A549 treated with Mapracorat at 1 μM for 4 hours (cell line): ENCODE measurements around the gene BPIFA1. TPM values are rescaled to one million over a fixed set of nuclear protein-coding genes. Genes with fewer than 3 reads are reported as not detected.

Experiments used
- total RNA-seq: library from RNA; stranded (reverse); fragments of 200-300 nt; extraction: Qiagen RNA extraction; gene quantifications from 5 replicates; pipeline ENCODE4 v1.2.3, GENCODE V29; 2022

Gene BPIFA1
- not detected in 5 replicates for total RNA-seq

DNA sequence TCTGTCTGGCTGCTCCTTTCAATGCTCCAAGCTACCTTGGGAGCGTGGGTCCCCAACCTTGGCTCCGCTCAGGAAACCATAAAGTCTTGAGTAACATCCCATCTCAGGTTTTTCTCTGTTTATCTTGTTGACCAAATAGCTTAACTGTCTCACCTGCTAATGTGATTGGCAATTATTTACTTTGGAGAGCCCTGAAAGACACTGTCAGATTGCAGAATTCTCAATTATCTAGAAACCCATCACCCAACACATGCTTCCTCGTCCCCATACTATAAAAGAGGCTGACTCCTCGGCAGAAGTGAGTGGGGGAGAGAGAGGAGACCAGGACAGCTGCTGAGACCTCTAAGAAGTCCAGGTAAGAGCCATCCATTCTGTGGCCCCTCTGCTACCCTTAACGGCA, at the start of gene BPIFA1:
BPIFA1 (plus strand) TSS at position 301 of the 400 bp plus-strand sequence. CDS start 1,716 bp downstream, outside the sequence.

GRCh38 chr20:33217052-33217451, 18.7 kb upstream of the BPIFA1 start, which contains the start of gene BPIFA3:
Gene BPIFA3 (plus strand): TSS chr20:33217352. CDS start chr20:33217537, 185 bp downstream.

GRCh38 chr20:33282991-33283555, 47.3 kb downstream of the BPIFA1 start, which contains the start of gene BPIFB1:
Gene BPIFB1 (plus strand): TSS chr20:33283214. CDS start chr20:33286074, 2,860 bp downstream.

Other genes with a start within 250 kb of the BPIFA1 start
- gene SUN5, start 231.6 kb upstream of the BPIFA1 start, total RNA-seq = not detected in 5 replicates
- gene BPIFB2, start 228.3 kb upstream of the BPIFA1 start, total RNA-seq = not detected in 5 replicates
- gene BPIFB6, start 204.3 kb upstream of the BPIFA1 start, total RNA-seq = not detected in 5 replicates
- not detected in 5 replicates for gene BPIFB3, start 182.1 kb upstream of the BPIFA1 start, total RNA-seq
- not detected in 5 replicates for gene BPIFB4, start 156.4 kb upstream of the BPIFA1 start, total RNA-seq
- gene BPIFA2, start 67.8 kb upstream of the BPIFA1 start, total RNA-seq = not detected in 5 replicates
- gene BPIFA3, start 18.6 kb upstream of the BPIFA1 start, total RNA-seq = not detected in 5 replicates
- 0.10 to 0.17 TPM in 2 of 5 replicates, not detected in the others for gene BPIFB1, start 47.2 kb downstream of the BPIFA1 start, total RNA-seq
- 30.3 to 32.6 TPM (median 31.6 TPM) in 5 replicates for gene CDK5RAP1, start 165.5 kb downstream of the BPIFA1 start, total RNA-seq
- gene SNTA1, start 207.8 kb downstream of the BPIFA1 start, total RNA-seq = 9.1 to 12.4 TPM (median 10.9 TPM) in 5 replicates